ENCODE measurements around the gene MRGPRF.
"Not testable (repeated sequence)": the region's sequence is repeated elsewhere in the genome, so short reads cannot be mapped to it uniquely, and the experiment has no call there.

MRGPRF gene

DNA sequence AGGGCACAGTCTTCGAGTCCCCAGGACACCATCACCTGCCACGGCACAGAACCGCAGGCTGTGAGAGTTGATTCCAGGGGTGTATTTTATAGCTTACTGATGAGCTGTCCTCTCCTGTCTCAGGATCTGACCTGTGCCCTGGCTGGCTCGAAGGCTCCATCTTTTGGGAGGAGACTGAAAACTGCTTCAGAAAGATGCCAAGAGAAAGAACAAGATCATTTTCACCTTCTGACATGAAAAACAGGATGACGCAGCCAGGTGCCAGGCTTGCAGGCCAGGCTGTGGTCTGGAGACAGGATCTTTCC is 34.5 kb downstream of the MRGPRF start:
- Histone ChIP-seq H3K36me3 (no peaks in the 10 kb centered on the region), H3K27me3 (ENCODE audit: insufficient read depth, low read depth, severe bottlenecking) (no peaks in the 10 kb centered on the region), H3K4me3 (ENCODE audit: low read depth, low read length) (no peak overlapping the region), H3K27ac (no peak overlapping the region), H3K9me3 (ENCODE audit: severe bottlenecking) (peaks cover 3% of the 10 kb centered on the region)
- no peak for DNase-seq
- TF ChIP-seq, protein P1, sequence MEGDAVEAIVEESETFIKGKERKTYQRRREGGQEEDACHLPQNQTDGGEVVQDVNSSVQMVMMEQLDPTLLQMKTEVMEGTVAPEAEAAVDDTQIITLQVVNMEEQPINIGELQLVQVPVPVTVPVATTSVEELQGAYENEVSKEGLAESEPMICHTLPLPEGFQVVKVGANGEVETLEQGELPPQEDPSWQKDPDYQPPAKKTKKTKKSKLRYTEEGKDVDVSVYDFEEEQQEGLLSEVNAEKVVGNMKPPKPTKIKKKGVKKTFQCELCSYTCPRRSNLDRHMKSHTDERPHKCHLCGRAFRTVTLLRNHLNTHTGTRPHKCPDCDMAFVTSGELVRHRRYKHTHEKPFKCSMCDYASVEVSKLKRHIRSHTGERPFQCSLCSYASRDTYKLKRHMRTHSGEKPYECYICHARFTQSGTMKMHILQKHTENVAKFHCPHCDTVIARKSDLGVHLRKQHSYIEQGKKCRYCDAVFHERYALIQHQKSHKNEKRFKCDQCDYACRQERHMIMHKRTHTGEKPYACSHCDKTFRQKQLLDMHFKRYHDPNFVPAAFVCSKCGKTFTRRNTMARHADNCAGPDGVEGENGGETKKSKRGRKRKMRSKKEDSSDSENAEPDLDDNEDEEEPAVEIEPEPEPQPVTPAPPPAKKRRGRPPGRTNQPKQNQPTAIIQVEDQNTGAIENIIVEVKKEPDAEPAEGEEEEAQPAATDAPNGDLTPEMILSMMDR (IDR thresholded peaks at IDR 0.05; ENCODE audit: low read depth, low read length): no peak

DNA sequence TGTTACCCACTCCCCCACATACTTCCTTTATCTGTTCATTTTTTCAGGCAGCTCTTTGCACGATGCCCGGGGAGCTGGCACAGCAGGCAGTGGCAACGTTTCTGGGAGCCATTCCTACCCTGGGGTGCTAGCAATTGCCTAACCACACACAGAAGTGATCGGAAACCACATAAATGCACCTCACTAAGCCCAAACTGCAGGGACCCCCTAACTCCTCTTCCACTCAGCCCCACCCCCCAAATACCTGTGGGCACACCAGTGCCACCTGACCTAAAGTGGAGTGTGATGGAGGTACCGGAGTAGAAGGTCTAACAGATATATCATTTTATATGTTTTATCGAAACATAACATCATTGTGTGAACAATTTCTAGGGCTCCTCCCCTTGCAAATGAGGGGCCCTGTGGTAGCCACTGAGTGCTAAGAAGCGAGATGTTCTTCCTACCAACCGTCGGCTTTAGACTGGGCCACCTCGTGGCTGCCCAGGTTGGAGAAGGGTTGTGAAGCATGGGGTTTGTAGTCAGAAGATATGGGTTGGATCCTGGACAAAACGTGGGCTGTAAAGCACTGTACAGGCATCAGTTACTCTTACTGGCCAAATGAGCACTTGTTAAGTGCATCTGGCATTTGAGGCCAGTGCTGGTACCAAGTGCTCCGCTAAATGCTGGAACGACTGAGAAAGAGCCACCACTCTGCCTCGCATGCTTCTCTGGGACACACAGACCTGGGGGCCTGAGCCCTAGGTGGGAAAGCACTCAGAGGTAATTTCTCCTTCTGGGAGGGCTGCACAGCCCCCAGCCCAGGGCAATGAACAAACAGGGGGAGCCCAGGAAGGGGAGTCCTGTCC is 35.0 kb downstream of the MRGPRF start:
- Histone ChIP-seq H3K27ac (no peak overlapping the region), H3K27me3 (ENCODE audit: insufficient read depth, low read depth, severe bottlenecking) (no peaks in the 10 kb centered on the region), H3K36me3 (no peaks in the 10 kb centered on the region), H3K9me3 (ENCODE audit: severe bottlenecking) (peaks cover 3% of the 10 kb centered on the region), H3K4me3 (ENCODE audit: low read depth, low read length) (no peak overlapping the region)
- DNase-seq: no peak
- TF ChIP-seq, protein P1 (IDR thresholded peaks at IDR 0.05; ENCODE audit: low read depth, low read length): no peak

DNA sequence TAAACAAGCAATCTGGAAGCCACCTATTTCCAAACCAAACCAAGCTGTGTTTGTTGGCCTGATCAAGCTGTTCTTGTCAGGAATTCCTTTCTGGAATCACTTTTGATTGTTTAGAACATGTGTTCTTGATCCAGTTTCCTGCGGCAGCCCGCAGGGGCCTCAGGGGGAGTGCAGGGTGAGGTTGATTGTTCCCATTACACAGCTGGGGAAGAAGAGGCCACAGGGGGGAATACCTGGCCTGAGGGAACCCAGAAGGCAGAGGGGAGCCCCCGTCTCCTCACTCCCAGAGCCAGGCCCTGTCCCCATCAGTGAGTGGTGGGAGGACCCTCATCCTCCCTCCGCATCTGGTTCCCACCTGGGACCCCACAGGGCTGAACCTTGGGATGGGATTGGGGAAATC is 36.5 kb downstream of the MRGPRF start:
- H3K27me3 ChIP-seq (ENCODE audit: insufficient read depth, low read depth, severe bottlenecking): no peaks in the 10 kb centered on the region
- no peak for DNase-seq
- no peaks in the 10 kb centered on the region for H3K36me3 ChIP-seq
- no peak overlapping the region for H3K27ac ChIP-seq
- H3K9me3 ChIP-seq (ENCODE audit: severe bottlenecking): peaks cover 3% of the 10 kb centered on the region
- H3K4me3 ChIP-seq (ENCODE audit: low read depth, low read length): no peak overlapping the region
- TF ChIP-seq, protein P1 (IDR thresholded peaks at IDR 0.05; ENCODE audit: low read depth, low read length): no peak

DNA sequence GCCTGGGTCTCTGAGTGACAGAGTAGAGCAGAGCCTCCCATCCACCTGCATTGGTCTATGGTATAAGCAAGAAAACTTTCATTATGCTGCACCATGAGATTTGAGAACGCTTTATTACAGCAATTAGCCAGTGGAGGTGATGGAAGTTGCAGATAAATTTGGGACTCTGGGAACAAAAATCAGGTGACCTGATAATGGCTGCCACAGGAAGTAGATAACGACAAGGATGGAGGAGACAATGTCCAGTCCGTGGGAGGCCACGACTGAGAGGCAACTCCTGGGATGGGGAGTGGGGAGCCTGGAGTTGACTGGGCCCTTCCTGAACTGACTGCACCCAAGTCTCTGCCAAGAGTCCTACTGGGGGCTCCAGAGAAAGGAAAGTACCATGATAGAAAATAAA is 37.0 kb downstream of the MRGPRF start:
- no peak for DNase-seq
- TF ChIP-seq, protein P1 (IDR thresholded peaks at IDR 0.05; ENCODE audit: low read depth, low read length): no peak
- Histone ChIP-seq H3K27me3 (ENCODE audit: insufficient read depth, low read depth, severe bottlenecking) (no peaks in the 10 kb centered on the region), H3K36me3 (no peaks in the 10 kb centered on the region), H3K4me3 (ENCODE audit: low read depth, low read length) (no peak overlapping the region), H3K27ac (no peak overlapping the region), H3K9me3 (ENCODE audit: severe bottlenecking) (peaks cover 3% of the 10 kb centered on the region)

DNA sequence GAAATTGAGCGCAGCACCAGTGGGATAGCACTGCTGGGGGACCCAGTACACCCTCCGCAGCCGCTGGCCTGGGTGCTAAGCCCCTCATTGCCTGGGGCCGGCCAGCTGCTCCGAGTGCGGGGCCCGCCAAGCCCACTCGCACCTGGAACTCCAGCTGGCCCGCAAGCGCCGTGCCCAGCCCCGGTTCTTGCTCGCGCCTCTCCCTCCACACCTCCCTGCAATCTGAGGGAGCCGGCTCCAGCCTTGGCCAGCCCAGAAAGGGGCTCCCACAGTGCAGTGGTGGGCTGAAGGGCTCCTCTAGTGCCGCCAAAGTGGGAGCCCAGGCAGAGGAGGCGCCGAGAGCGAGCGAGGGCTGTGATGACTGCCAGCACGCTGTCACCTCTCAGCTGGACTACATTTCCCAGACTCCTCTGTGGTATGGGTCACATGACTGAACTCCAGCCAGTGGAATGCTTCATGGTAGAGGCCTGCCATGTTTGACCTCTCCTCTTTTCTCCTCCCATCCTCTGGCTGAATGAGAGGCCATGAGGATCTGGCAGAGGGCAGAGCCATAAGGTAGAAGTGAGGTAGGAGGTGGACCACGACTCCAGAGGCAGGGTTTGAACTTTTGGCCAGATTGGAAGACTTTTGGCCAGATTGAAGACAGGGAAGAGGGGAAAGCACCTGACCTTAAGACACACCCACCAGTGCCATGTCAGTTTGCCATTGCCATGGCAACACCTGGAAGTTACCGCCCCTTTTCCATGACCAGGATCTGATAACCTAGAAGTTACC is 38.4 kb downstream of the MRGPRF start:
- peaks cover 3% of the 10 kb centered on the region for H3K9me3 ChIP-seq (ENCODE audit: severe bottlenecking)
- H3K36me3 ChIP-seq: no peaks in the 10 kb centered on the region
- H3K4me3 ChIP-seq (ENCODE audit: low read depth, low read length): no peak overlapping the region
- no peak overlapping the region for H3K27ac ChIP-seq
- H3K27me3 ChIP-seq (ENCODE audit: insufficient read depth, low read depth, severe bottlenecking): no peaks in the 10 kb centered on the region
- DNase-seq: no peak
- TF ChIP-seq, protein P1 (IDR thresholded peaks at IDR 0.05; ENCODE audit: low read depth, low read length): no peak

DNA sequence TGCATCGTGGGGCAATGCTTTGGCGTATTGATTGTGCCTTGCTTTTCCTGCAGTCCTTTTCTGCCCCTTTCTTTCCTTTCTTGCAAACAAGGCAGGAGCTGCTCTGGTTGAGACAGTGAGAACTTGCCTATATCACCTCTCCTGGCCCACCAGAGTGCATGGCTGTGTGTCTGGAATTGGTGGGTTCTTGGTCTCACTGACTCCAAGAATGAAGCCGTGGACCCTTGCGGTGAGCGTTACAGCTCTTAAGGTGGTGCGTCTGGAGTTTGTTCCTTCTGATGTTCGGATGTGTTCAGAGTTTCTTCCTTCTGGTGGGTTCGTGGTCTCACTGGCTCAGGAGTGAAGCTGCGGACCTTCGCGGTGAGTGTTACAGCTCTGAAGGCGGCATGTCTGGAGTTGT is 39.3 kb downstream of the MRGPRF start:
- not testable (repeated sequence) for DNase-seq; H3K27me3 ChIP-seq (ENCODE audit: insufficient read depth, low read depth, severe bottlenecking); H3K36me3 ChIP-seq; H3K4me3 ChIP-seq (ENCODE audit: low read depth, low read length); H3K9me3 ChIP-seq (ENCODE audit: severe bottlenecking); H3K27ac ChIP-seq

Data from WERI-Rb-1 (cell line).